GM12878 (cell line): ENCODE measurements around the gene IL20RB. TPM values are rescaled to one million over a fixed set of nuclear protein-coding genes. Genes with fewer than 3 reads are reported as not detected.
"Not testable (repeated sequence)": the region's sequence is repeated elsewhere in the genome, so short reads cannot be mapped to it uniquely, and the experiment has no call there.

Experiments used
- ATAC-seq: fragments of 200-7000 bp; cut with Tn5 transposase; 3 replicates; pipeline ENCODE4 v1.9.1; 2020; ENCODE audit warnings: mild to moderate bottlenecking, moderate library complexity
- BruUV-seq: library from RNA; stranded (reverse); fragments of 400-500 nt; replicated peaks from 2 replicates; lab custom pipeline; 2021; lab: Mats Ljungman, UMichigan
- CTCF ChIA-PET: fragments of 300-600 bp; sonication (Branson Sonifier 250); formaldehyde crosslinking; extraction: SDS; loops from one replicate; lab custom pipeline; 2021; ENCODE audit warnings: inconsistent platforms; lab: Yijun Ruan, JAX
- POLR2A ChIA-PET: fragments of 350-600 bp; formaldehyde crosslinking; extraction: SDS; loops from one replicate; lab custom pipeline; 2021; ENCODE audit warnings: inconsistent platforms; lab: Charles Lee
- RAD21 ChIA-PET: fragments of 300-600 bp; sonication (Branson Sonifier 250); formaldehyde crosslinking; loops from one replicate; lab custom pipeline; 2023; ENCODE audit warnings: antibody characterized with exemption; ENCODE audit not compliant: unreplicated experiment; lab: Charles Lee
- SMC1A ChIA-PET: fragments of 300-600 bp; sonication (Branson Sonifier 250); formaldehyde crosslinking; loops from one replicate; lab custom pipeline; 2023; ENCODE audit not compliant: unreplicated experiment, uncharacterized antibody; lab: Charles Lee
- DNase-seq: peaks from one replicate; pipeline ENCODE4 v3.0.0-alpha.2; 2011; ENCODE audit warnings: low read depth, low spot score
- FAIRE-seq: peaks from 3 replicates; lab custom pipeline; 2011; peaks lifted over from hg19 to GRCh38; lab: Jason Lieb, UNC
- H2AFZ ChIP-seq: 2 replicates; pipeline ENCODE4 v1.6.0; 2011; ENCODE audit warnings: low read depth, low read length, control low read depth; ENCODE audit not compliant: control insufficient read depth
- H3K27ac ChIP-seq: 2 replicates; pipeline ENCODE4 v1.5.1; 2011; ENCODE audit warnings: control low read depth; ENCODE audit not compliant: control insufficient read depth, insufficient read depth
- H3K27me3 ChIP-seq, 2 experiments: replicated peaks in 1 of 2; 2 replicates each; pipeline versions ENCODE4 v1.6.0 to v1.6.1; 2011; ENCODE audit warnings: low read length in 1 of 2; ENCODE audit not compliant: control insufficient read depth in 2 of 2, insufficient read depth in 2 of 2
- H3K36me3 ChIP-seq, 2 experiments: 2 replicates each; pipeline ENCODE4 v1.5.1; 2011; ENCODE audit warnings: low read length in 1 of 2; ENCODE audit not compliant: control insufficient read depth in 2 of 2, insufficient read depth in 2 of 2
- H3K4me1 ChIP-seq: 2 replicates; pipeline ENCODE4 v1.6.1; 2011; ENCODE audit warnings: mild to moderate bottlenecking, low read length, moderate library complexity, mixed read lengths; ENCODE audit not compliant: control insufficient read depth, insufficient read depth
- H3K4me2 ChIP-seq: 2 replicates; pipeline ENCODE4 v1.6.0; 2011; ENCODE audit warnings: control low read depth; ENCODE audit not compliant: control insufficient read depth, insufficient read depth
- H3K4me3 ChIP-seq: fragments of 200-600 bp; sonication (generic); 2 replicates; pipeline ENCODE4 v1.5.1; 2016
- H3K79me2 ChIP-seq: 2 replicates; pipeline ENCODE4 v1.6.0; 2011; ENCODE audit warnings: low read length; ENCODE audit not compliant: control insufficient read depth, insufficient read depth
- H3K9ac ChIP-seq: 2 replicates; pipeline ENCODE4 v1.8.0; 2011; ENCODE audit warnings: low read length, control low read depth, mixed read lengths; ENCODE audit not compliant: control insufficient read depth, insufficient read depth
- H3K9me3 ChIP-seq: replicated peaks from 3 replicates; pipeline ENCODE4 v1.5.1; 2011; ENCODE audit warnings: mild to moderate bottlenecking, low read length; ENCODE audit not compliant: control insufficient read depth, insufficient read depth
- H4K20me1 ChIP-seq: 2 replicates; pipeline ENCODE4 v1.6.0; 2011; ENCODE audit not compliant: control insufficient read depth, insufficient read depth
- CBX3 ChIP-seq: fragments of 200-600 bp; sonication (generic); IDR thresholded peaks from 2 replicates; pipeline ENCODE4 v1.6.1; 2016; ENCODE audit warnings: low read depth, borderline replicate concordance
- E2F4 ChIP-seq: IDR thresholded peaks from 2 replicates; pipeline ENCODE4 v1.6.1; 2012; ENCODE audit warnings: low read depth, low read length, improper control_type of control experiment
- HDGF ChIP-seq: fragments of 450-650 bp; IDR thresholded peaks from 2 replicates; pipeline ENCODE4 v1.6.1; 2016; ENCODE audit warnings: antibody characterized with exemption
- NFYB ChIP-seq: IDR thresholded peaks from 2 replicates; pipeline ENCODE4 v1.6.1; 2011; ENCODE audit warnings: low read depth, mild to moderate bottlenecking, low read length, improper control_type of control experiment, moderate library complexity; ENCODE audit not compliant: insufficient read depth
- PBX3 ChIP-seq: IDR thresholded peaks from 2 replicates; pipeline ENCODE4 v1.6.1; 2011; ENCODE audit warnings: mild to moderate bottlenecking, low read depth, low read length, moderate library complexity; ENCODE audit not compliant: insufficient replicate concordance
- RFX5 ChIP-seq: IDR thresholded peaks from 2 replicates; pipeline ENCODE4 v1.6.1; 2011; ENCODE audit warnings: low read depth, low read length, improper control_type of control experiment
- TBL1XR1 ChIP-seq: IDR thresholded peaks from 2 replicates; pipeline ENCODE4 v1.6.1; 2012; ENCODE audit warnings: low read depth, low read length, improper control_type of control experiment
- TCF7 ChIP-seq: IDR thresholded peaks from 2 replicates; pipeline ENCODE4 v1.6.1; 2014; ENCODE audit warnings: antibody characterized with exemption, borderline replicate concordance
- ZNF217 ChIP-seq: fragments of 450-650 bp; IDR thresholded peaks from 2 replicates; pipeline ENCODE4 v1.6.1; 2017; ENCODE audit warnings: antibody characterized with exemption, mild to moderate bottlenecking
- WGBS: methylation state at CpG from one replicate; pipeline ENCODE4 v1.1.6; 2016; ENCODE audit warnings: low lambda C conversion rate; ENCODE audit not compliant: insufficient replicate concordance, insufficient coverage; ENCODE audit errors: missing lambda C conversion rate; 5-methylcytosine and 5-hydroxymethylcytosine counted together
- in situ Hi-C: fragments of 300-500 bp; cut with MboI; formaldehyde crosslinking; loops from 9 replicates; pipeline ENCODE4 v1.14.3; 2018; ENCODE audit warnings: mixed read lengths
- intact Hi-C: fragments of 100-400 bp; cut with micrococcal nuclease; formaldehyde crosslinking; loops from one replicate; pipeline ENCODE4 v1.14.2; 2022; ENCODE audit not compliant: unreplicated experiment
- polyA plus RNA-seq, 11 experiments: library from polyadenylated mRNA; depleted of rRNA in 4 of 11; unstranded in 6 of 11; stranded (reverse) in 5 of 11; fragments of >200 nt; fragmentation: Nextera tagmentation in 4 of 11; fragmentation: Illumina TruSeq in 1 of 11; extraction: Ambion mirVana in 4 of 11; extraction: Trizol in 1 of 11; gene quantifications; 1 replicate in 1 of 11; 2 replicates in 10 of 11; pipeline versions ENCODE4 v1.2.1 to v1.2.3, GENCODE V29; 2011 to 2016; ENCODE audit warnings: inconsistent platforms in 2 of 11, missing spikeins in 2 of 11, low read depth in 1 of 11
- total RNA-seq, 4 experiments: library from RNA; depleted of rRNA in 3 of 4; stranded (reverse); fragments of >200 nt in 3 of 4; fragmentation: Illumina TruSeq in 1 of 4; extraction: Trizol in 1 of 4; gene quantifications; 2 replicates each; pipeline versions ENCODE4 v1.2.1 to v1.2.3, GENCODE V29; 2013 to 2021

Gene IL20RB
- total and polyA plus RNA-seq, 10 of the 15 experiments (the other 5 are each of a cell fraction or from before 2014, with no cell fraction given) = 0.21 to 1.1 (median 0.54) TPM

GRCh38 chr3:136984837-136985236, 27.1 kb downstream of the IL20RB start:
- ChIA-PET RAD21 (no interaction called here), CTCF (interaction anchor here (0.5 kb wide), 1 partner anchor 114 kb away, joined by 4 read pairs; no protein-coding TSS in a partner anchor), POLR2A (no interaction called here), SMC1A (no interaction called here)
- H3K79me2 ChIP-seq = no peaks in the 10 kb centered on the region
- H3K4me3 ChIP-seq = no peak overlapping the region
- H3K4me2 ChIP-seq = no peak overlapping the region
- H3K9me3 ChIP-seq = no peaks in the 10 kb centered on the region
- no peak for TF ChIP-seq NFYB
- no peak for TF ChIP-seq HDGF
- no peak for TF ChIP-seq TCF7
- no peak for TF ChIP-seq RFX5
- TF ChIP-seq E2F4 = no peak
- TF ChIP-seq CBX3 = no peak
- TF ChIP-seq TBL1XR1 = no peak
- TF ChIP-seq PBX3 = no peak
- no peak for TF ChIP-seq ZNF217
- no peak overlapping the region for H3K9ac ChIP-seq
- H3K27ac ChIP-seq = no peak overlapping the region
- FAIRE-seq = no peak
- no peaks in the 10 kb centered on the region for H3K27me3 ChIP-seq
- intact Hi-C loops (no loop called here), in situ Hi-C loops (no loop called here)
- WGBS = 63% methylated on average over 3 of the region's 3 CpGs
- no peaks in the 10 kb centered on the region for H3K4me1 ChIP-seq
- no TSS peak for BruUV-seq
- H4K20me1 ChIP-seq = no peaks in the 10 kb centered on the region
- no peak overlapping the region for H2AFZ ChIP-seq
- H3K36me3 ChIP-seq = no peaks in the 10 kb centered on the region
- ATAC-seq = no peak
- DNase-seq = no peak

- H2AFZ ChIP-seq, POLR2A ChIA-PET, H3K27ac ChIP-seq, H3K4me3 ChIP-seq, H3K36me3 ChIP-seq, H3K4me1 ChIP-seq, H3K9me3 ChIP-seq, H4K20me1 ChIP-seq, intact Hi-C loops, H3K9ac ChIP-seq, in situ Hi-C loops, DNase-seq, FAIRE-seq, SMC1A ChIA-PET, H3K4me2 ChIP-seq, H3K27me3 ChIP-seq, CTCF ChIA-PET, BruUV-seq, H3K79me2 ChIP-seq, ATAC-seq: not testable (repeated sequence)
- 94% methylated on average over 17 of the region's 39 CpGs for WGBS
- RAD21 ChIA-PET = interaction anchor here (0.5 kb wide), 1 partner anchor 255 kb away, joined by 3 read pairs; no protein-coding TSS in a partner anchor
Observed at GRCh38 chr3:136987398-136987980, 29.7 kb downstream of the IL20RB start.
